ENCODE data around the gene ORAI2. TPM values are rescaled to one million over a fixed set of nuclear protein-coding genes. Genes with fewer than 3 reads are reported as not detected.

Gene ORAI2
- total and polyA plus RNA-seq, 2 of the 4 experiments (the other 2 are of a cell fraction): 52.0 to 58.3 TPM

DNA sequence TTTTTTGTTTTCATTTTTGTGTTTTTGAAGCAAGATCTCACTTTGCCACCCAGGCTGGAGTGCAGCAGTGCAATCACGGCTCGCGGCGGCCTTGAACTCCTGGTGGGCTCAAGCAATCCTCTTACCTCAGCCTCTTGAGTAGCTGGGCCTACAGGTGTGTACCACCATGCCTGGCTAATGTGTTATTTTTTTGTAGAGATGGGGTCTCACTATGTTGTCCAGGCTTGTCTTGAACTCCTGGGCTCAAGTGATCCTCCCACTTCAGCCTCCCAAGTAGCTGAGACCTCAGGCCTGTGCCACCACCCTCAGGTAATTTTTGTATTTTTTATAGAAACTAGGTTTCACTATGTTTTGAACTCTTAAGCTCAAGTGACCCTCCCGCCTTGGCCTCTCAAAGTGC lies 22.5 kb upstream of the ORAI2 start:
- H3K9ac ChIP-seq (ENCODE audit: low read depth, low read length): no peak overlapping the region
- no peak overlapping the region for H4K5ac ChIP-seq (ENCODE audit: low read depth, low read length)
- no peak overlapping the region for H3K4ac ChIP-seq (ENCODE audit: low read depth, low read length)
- no peak overlapping the region for H3K27ac ChIP-seq (ENCODE audit: insufficient read depth, low read length)
- H2BK120ac ChIP-seq (ENCODE audit: low read depth, low read length): no peak overlapping the region
- H4K8ac ChIP-seq (ENCODE audit: low read depth in 2 of 2, low read length in 2 of 2): no peak overlapping the region
- no peak overlapping the region for H2BK20ac ChIP-seq (ENCODE audit: low read depth, low read length)
- H3K23ac ChIP-seq (ENCODE audit: low read depth, low read length): no peak overlapping the region
- intact Hi-C loops (cut with micrococcal nuclease): no loop called here
- H3K27me3 ChIP-seq (ENCODE audit: control insufficient read depth, insufficient read depth, low read length): no peaks in the 10 kb centered on the region
- ATAC-seq (ENCODE audit: low read depth): no peak
- H3K4me2 ChIP-seq (ENCODE audit: low read depth, low read length): no peak overlapping the region
- TF ChIP-seq RAD21 (IDR thresholded peaks at IDR 0.05; ENCODE audit: low read length) (no peak), MAFK (IDR thresholded peaks at IDR 0.05; ENCODE audit: low read depth, low read length) (no peak), MAZ (IDR thresholded peaks at IDR 0.05; ENCODE audit: borderline replicate concordance, low read depth, low read length) (no peak), CEBPB (IDR thresholded peaks at IDR 0.05; ENCODE audit: low read depth, low read length) (no peak), CHD1 (IDR thresholded peaks at IDR 0.05; ENCODE audit: low read depth, low read length) (no peak), POLR2A (IDR thresholded peaks at IDR 0.05; ENCODE audit: low read depth, low read length) (no peak), FOS (IDR thresholded peaks at IDR 0.05; ENCODE audit: low read depth, low read length) (no peak), NFE2L2 (IDR thresholded peaks at IDR 0.05; ENCODE audit: low read depth, low read length) (no peak), RCOR1 (IDR thresholded peaks at IDR 0.05; ENCODE audit: insufficient replicate concordance, low read length) (no peak), MXI1 (IDR thresholded peaks at IDR 0.05; ENCODE audit: borderline replicate concordance, low read depth, low read length) (no peak), SMC3 (IDR thresholded peaks at IDR 0.05; ENCODE audit: low read depth, low read length) (no peak), RFX5 (IDR thresholded peaks at IDR 0.05; ENCODE audit: low read depth, low read length) (no peak), USF2 (IDR thresholded peaks at IDR 0.05; ENCODE audit: low read depth, low read length) (no peak), BHLHE40 (IDR thresholded peaks at IDR 0.05; ENCODE audit: low read depth, low read length) (no peak)
- TF ChIP-seq, protein P1, sequence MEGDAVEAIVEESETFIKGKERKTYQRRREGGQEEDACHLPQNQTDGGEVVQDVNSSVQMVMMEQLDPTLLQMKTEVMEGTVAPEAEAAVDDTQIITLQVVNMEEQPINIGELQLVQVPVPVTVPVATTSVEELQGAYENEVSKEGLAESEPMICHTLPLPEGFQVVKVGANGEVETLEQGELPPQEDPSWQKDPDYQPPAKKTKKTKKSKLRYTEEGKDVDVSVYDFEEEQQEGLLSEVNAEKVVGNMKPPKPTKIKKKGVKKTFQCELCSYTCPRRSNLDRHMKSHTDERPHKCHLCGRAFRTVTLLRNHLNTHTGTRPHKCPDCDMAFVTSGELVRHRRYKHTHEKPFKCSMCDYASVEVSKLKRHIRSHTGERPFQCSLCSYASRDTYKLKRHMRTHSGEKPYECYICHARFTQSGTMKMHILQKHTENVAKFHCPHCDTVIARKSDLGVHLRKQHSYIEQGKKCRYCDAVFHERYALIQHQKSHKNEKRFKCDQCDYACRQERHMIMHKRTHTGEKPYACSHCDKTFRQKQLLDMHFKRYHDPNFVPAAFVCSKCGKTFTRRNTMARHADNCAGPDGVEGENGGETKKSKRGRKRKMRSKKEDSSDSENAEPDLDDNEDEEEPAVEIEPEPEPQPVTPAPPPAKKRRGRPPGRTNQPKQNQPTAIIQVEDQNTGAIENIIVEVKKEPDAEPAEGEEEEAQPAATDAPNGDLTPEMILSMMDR (conservative IDR thresholded peaks at IDR 0.05; ENCODE audit: low read depth, low read length): no peak
- TF ChIP-seq, protein P2, sequence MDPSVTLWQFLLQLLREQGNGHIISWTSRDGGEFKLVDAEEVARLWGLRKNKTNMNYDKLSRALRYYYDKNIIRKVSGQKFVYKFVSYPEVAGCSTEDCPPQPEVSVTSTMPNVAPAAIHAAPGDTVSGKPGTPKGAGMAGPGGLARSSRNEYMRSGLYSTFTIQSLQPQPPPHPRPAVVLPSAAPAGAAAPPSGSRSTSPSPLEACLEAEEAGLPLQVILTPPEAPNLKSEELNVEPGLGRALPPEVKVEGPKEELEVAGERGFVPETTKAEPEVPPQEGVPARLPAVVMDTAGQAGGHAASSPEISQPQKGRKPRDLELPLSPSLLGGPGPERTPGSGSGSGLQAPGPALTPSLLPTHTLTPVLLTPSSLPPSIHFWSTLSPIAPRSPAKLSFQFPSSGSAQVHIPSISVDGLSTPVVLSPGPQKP (IDR thresholded peaks at IDR 0.05; ENCODE audit: borderline replicate concordance, low read depth, low read length): no peak
- WGBS, 2 experiments (ENCODE audit: extremely low coverage in 2 of 2, insufficient read length in 1 of 2): 100% methylated on average over 1 of the region's 5 CpGs; no CpG with 5 or more reads in 1 of the 2 experiments
- H3K79me1 ChIP-seq (ENCODE audit: low read depth in 1 of 2, low read length in 2 of 2): peaks cover 35 to 64% of the 10 kb centered on the region in 2 experiments
- no peak overlapping the region for H3K14ac ChIP-seq (replicated peaks; ENCODE audit: low read depth, low read length)
- H2AFZ ChIP-seq (replicated peaks; ENCODE audit: low read length, poor library complexity): no peak overlapping the region
- ChIA-PET CTCF (interaction anchor here (0.7 kb wide), 1 partner anchor 937 kb away, joined by 5 read pairs; the partner anchor contains the start of gene PSMC2), POLR2A (ENCODE audit: unreplicated experiment) (no interaction called here)
- H4K91ac ChIP-seq (ENCODE audit: insufficient read depth, low read depth, low read length): no peak overlapping the region
- no peak overlapping the region for H2BK15ac ChIP-seq (ENCODE audit: low read depth, low read length)
- H2AK5ac ChIP-seq (ENCODE audit: low read depth, low read length): no peak overlapping the region
- H3K4me3 ChIP-seq (ENCODE audit: insufficient read depth, low read depth, low read length): no peak overlapping the region
- H3K56ac ChIP-seq (ENCODE audit: extremely low read depth, insufficient read depth, low read length): no peak overlapping the region
- H3K4me1 ChIP-seq (ENCODE audit: control insufficient read depth, insufficient read depth, low read length): no peaks in the 10 kb centered on the region
- H3K36me3 ChIP-seq (ENCODE audit: control insufficient read depth, insufficient read depth, low read length): peaks cover 60% of the 10 kb centered on the region
- H3K9me1 ChIP-seq (ENCODE audit: insufficient read depth, low read length): no peaks in the 10 kb centered on the region
- no peak overlapping the region for H2BK5ac ChIP-seq (ENCODE audit: low read depth, low read length, poor library complexity, severe bottlenecking)
- H3K9me3 ChIP-seq (ENCODE audit: control insufficient read depth, insufficient read depth, low read length): no peaks in the 10 kb centered on the region
- dilution Hi-C loops (cut with HindIII; ENCODE audit: low sequenced_read_pairs, unreplicated experiment): no loop called here
- peaks cover 13% of the 10 kb centered on the region for H4K20me1 ChIP-seq (ENCODE audit: insufficient read depth, low read length)
- no peak overlapping the region for H2AK9ac ChIP-seq (replicated peaks; ENCODE audit: low read depth, low read length, poor library complexity)
- DNase-seq: no peak
- no TSS peak for BruUV-seq (replicated peaks)
- no peak overlapping the region for H3K18ac ChIP-seq (ENCODE audit: low read depth, low read length)
- in situ Hi-C loops (cut with MboI; ENCODE audit: low sequenced_read_pairs): no loop called here

Measured in IMR-90 (cell line).